COR-L47 (cell line): ENCODE results near the gene ASF1B.

Experiments
- DNase-seq: peaks from one replicate; lab custom pipeline; 2025; lab: John Stamatoyannopoulos, UW

Gene ASF1B

DNA sequence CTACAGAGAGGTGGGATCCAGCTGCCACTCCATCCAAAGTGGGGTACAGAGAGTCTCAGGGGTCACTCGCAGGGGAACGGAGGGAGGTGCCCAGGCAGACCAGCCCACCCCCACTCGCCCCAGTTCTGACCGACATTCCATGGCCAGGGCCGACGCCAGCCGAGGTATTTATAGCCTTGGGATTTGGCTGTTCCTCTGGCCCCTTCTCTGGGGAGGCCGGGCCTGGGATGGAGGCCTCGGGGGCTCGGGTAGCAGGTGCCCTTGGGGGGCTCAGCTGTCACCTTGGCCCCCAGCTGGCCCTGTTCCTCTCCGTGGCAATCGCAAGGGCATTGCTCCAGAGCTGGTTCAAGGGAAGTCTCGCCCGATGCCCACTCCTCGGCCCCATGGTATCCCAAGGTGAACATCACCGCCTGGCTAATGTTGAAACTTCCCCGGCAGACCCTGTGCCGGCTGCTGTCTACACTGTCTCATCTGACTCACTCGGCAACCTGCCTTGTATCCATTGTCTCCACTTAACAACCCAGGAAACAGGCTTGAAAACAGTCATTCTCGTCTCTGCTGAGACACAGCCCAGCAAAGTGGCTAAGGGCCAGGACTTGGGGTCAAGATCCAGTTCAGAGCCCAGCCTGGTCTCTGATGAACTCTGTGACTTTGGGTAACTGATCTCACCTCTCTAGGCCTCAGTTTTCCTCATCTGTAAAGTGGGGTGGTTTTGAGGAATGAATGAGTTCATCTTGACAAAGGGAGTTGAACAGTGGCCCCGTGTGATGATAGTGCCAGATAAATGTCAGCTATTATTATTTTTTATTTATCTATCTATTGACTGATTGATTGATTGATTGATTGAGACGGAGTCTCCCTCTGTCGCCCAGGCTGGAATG is 28.6 kb downstream of the ASF1B start:
- DNase-seq, result no peak

DNA sequence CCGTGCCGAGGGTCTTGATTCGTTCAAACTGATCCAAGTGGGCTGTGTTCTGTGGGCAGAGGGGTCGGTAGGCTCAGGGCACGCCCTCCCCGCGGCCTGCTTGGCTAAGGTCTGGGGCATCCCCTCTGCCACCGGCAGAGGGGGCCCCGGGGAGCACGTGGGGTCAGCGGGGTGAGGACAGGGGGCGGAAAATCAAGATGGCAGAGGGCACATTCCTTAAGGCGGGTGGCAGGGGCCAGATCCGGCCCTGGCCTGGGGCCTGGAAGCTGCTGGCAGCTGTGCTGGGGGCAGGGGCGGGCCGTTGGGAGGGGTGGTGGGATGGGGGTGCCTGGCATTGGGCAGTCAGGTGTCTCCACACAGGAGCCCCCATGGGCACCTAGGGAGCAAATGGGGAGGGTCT is 29.5 kb downstream of the ASF1B start:
- no peak for DNase-seq

DNA sequence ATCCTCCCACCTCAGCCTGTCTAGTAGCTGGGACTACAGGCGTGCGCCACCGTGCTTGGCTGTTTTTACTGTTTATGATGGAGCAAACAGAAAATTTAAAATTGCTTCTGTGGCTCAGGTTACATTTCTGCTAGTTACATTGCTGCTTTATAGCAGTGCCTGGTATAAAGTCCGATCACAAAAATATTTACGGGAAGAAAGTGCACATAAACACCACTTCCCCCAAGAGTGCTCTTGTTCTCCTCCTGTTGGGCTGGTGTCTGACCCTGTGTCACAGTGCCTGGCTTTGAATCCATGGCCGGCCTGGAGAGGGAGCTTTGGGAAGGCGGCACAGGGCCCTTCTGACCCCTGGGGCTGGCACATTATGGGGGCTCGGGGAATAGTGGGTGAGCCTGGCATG is 30.7 kb downstream of the ASF1B start:
- no peak for DNase-seq

DNA sequence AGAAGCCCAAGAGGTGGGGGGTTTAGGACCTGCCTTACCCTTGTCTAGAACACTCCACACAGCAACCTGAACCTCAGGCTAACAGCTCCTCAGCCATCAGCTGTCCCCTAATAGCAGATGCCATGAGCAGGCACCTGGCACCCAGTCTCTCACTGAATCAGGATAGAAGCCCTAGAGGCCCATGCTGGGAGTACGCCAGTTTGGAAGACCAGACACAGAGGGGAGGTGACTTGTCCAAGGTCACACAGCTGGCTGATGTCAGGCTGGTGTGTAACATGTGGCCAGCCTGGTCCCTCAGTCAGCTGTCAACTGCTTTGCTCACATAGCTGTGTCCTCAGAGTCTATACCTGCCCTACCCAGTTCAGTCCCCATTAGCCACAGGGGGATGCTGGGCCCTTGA is 33.1 kb downstream of the ASF1B start:
- DNase-seq, result no peak

DNA sequence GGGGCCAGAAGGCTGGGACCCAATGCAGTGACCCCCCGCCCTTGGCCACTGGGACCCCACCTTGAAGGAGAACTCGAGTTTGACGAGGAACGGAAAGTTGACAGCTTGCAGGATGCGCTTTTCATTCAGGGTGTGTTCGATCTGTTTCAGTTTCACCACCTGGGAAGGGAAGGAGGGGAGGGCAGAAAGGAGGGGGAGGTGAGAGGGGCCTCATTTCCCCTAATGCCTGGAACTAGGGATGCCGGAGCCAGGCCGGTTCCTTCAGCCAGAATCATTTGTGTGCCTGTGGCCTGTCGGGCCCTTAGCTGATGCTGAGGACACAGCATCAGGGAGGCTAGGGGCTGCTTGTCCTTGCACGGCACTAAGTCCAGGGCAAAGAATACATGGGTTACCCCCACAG is 33.6 kb downstream of the ASF1B start:
- DNase-seq, result no peak

DNA sequence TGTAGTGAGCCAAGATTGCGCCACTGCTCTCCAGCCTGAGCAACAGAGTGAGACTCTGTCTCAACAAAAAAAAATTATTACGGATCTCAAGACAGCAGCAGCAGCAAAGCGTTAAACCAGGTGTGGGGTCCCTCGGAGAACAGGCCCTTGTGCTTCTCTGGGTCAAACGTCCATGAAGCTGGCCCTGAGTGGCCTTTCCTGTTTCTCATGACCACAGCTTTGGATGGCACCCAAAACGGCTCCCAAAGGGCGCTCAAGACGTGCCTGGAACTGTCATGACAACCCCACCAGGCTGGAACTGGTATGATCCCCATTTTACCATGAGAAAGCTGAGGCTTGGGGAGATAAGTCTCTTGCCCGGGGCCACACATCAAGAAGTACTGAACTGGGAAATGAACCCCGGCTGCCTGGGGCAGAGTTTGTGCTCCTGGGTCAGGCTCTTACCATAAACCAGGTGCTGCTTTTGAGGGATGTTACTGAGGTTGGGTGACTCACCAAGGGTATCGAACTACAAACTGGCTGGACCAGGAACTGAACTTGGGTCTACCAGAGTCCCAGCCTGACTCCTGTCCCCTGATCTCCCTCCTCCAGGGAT is 34.2 kb downstream of the ASF1B start:
- no peak for DNase-seq

DNA sequence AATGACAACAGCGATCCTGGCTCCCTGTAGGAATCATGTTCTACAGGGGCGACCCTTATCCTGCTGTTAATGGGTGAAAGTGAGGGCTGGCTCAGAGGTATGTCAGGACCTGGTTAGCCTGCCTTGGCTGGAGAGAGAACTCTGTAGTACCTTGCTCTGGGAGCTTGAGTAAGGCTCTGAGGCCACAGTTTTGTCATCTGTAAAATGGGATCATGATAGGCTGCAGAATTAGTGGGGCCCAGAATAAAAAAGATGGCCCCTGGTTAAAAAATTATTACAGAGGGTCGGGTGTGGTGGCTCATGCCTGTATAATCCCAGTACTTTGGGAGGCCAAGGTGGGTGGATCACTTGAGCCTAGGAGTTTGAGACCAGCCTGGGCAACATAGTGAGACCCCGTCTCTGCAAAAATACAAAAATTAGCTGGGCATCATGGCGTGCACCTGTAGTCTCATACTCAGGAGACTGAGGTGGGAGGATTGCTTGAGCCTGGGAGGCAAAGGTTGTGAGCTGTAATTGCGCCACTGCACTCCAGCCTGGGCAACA is 35.3 kb downstream of the ASF1B start:
- DNase-seq, result no peak

DNA sequence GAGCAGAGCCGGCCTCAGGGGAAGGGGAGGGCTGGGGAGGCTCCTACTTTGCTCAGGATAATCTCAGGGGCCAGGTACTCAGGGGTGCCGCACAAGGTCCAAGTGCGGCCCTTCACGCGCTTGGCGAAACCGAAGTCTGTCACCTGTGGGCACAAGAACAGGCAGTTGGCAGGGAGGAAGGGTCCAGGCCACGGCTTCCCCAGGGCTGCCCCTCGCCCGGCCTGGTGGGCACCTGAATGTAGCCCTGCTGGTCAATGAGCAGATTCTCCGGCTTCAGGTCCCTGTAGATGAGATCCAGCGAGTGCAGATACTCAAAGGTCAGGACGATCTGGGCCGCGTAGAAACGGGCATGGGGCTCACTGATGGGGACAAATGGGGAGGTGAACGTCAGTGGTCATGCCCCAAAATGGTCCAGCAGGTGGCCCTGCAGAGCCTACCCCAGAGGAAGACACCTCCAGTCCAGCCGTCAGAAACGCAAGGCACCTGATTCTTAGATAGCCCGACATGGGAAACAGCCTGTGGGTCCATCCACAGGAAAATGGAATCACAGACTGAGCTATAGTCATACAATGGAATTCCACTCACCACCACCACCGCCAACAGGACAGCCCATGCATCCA is 38.7 kb downstream of the ASF1B start:
- no peak for DNase-seq

DNA sequence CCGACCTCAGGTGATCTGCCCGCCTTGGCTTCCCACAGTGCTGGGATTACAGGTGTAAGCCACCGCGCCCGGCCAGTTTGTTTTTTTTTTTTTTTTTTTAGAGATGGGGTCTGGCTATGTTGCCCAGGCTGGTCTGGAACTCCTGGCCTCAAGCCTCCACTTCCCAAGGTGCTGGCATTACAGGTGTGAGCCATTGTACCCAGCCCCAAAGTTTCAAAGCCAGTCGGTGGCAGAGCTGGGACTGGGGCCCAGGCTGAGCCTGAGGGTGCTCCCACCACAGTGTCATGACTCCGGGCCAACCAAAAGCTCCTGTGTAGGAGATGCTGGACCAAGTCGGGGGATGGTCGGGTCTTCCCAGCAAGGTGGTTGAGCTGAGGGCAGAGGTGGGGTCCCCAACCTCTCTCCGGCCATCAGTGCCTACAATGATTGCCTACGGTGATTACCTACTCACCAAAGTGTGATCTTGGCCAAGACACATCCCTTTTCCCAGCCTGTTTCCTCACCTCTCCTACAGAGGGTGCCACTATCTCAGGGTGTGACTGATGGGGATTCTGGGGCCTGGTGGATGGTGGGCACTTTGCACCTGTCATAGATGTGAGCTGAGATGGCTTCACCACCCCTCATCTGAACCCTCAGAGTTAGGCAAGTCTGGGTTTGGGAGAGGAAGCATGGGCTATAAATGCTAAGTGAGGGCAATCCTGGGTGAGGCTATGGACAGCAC is 40.0 kb downstream of the ASF1B start:
- no peak for DNase-seq

DNA sequence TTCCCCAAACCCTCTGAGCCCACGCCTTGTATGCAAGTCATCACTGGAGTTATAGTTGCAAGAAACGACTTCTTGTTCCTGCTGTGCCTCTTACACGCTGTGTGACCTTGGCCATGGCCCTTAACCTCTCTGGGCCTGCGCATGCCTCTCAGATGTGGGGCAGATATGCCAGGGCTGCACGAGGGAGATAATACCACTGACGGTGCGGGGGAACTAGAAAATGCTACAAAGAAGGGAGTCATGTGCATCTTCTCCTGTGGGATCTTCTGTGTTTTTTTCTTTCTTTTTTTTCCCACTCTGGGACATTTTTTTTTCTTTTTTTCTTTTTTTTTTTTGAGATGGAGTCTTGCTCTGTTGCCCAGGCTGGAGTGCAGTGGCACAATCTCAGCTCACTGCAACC is 41.5 kb downstream of the ASF1B start:
- no peak for DNase-seq

DNA sequence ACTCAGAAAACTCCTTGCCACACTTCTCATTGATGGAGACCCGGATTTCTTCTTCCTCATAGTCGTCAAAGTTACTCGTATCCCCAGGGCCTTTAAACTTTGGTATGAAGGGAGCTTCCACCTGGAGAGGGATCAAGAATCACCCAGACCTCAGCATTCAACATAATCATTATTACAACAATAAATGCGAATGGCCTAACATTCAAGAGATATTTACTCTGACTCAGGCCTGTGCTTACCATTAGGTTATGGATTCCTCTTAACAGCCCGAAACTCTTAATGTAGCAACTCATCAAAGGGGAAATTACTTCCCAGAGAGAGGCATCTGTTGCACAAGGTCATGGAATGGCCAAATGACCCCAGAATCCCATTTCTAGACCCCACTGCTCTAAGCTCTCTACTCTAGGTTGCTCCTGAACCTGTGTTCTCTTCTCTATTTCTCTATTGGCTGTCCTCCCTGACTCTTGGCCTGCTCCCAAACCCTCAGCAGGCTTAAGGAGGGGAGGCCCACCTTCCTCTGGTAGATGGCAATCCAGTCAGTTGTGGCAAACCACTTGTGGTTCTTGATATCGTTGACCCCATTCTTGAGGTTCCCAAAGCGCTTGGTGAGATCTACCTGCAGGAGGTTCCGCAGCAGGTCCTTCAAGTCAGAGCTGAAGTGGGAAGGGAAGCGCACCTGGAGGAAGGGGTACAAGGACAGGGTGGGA is 43.1 kb downstream of the ASF1B start:
- no peak for DNase-seq

DNA sequence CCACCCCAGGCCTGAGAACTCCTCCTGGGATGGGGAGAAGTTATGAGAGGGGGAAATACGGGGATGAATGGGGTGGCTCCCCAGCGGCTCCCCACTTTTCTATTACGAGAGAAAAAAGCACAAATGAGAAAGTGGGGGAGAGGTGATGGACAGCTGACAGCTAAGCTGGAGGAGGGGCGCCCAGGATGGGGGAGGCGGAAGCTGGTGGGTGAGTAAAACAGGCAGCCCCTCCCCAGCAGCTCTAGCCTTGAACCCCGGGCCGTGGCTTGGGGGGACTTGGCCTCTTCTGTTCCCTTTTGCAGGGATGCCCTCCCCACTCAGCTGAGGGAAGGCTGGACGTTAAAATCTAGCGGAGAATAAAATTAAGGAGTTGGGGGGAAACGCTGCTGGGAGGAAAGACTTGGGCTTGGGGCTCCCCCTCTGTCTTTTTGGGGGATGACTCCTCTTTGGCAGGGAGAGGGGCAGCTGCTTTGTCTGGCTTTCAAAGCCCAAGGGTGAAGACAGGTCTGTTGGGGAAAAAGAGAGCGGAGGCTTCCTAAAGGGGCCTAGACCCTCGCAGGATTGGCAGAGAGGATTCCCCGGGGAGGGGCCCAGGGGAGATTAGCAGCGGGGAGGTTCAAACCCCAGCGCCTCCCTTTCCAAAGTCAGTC is 44.5 kb downstream of the ASF1B start:
- DNase-seq, result no peak

DNA sequence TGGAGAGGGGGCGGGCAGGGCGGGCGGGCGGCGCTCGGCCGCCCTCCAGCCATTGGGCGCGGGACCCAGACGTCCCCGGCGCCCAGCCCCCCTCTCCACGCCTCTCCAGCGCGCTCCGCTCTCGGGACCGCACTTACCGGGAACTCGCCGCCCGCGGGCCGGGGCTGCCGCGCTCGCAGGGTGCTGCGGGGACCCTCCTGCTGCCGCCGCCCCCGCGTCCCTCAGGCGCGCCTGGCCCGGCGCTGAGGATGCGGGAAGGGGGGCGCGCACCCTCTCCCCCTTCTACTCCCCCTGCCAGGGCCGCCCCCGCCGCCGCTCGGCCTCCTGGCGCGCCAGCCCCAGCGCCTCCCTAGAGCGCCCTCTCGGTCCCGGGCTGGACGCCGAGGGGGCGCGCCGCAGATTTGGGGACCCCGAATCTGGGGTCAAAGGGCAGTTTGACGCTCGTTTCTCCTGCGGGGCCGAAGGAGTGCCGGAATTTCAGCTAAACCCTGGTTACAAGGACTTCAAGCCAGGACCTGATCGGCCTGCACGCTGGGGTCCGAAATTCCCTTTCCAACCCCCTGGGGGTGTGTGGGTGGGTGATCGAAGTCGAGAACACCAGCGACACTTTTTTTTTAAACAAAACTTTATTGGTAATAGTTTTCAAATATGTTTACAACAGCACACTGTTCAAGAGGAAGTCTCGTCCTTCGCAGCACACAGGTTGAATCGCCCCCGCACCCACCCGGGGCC is 45.1 kb downstream of the ASF1B start:
- peak; percentile 76 for DNase-seq

DNA sequence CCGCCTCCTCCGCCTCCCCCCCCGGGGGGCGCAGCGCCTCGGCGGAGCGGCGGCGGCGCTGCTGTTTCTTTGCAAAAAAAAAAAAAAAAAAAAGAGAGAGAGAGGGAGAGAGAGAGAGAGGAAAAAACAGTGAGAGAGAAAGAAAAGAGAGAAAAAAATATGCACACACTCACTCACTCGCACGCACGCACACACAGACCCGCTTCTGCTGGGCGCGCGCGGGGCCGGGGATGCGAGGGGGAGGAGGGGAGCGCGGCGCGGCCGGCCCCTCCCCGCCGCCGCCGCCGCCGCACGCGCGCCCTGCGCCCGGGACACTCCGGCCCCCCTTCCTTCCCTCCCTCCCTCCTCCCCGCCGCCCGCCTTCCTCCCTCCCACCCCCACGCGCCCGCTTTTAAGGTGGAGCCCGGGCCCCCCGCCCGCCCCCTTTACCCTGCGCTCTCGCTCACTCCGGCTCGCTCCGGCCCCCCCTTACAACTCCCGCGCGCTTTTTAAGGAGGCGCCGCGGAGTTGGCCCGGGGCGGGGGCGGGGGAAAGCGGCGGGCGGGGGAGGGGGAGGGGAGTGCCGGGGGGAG is 45.8 kb downstream of the ASF1B start, which contains the start of gene SAMD1:
Gene SAMD1 (minus strand): TSS at position 243 of the 572 bp plus-strand sequence.
- DNase-seq, result peak; percentile 83

DNA sequence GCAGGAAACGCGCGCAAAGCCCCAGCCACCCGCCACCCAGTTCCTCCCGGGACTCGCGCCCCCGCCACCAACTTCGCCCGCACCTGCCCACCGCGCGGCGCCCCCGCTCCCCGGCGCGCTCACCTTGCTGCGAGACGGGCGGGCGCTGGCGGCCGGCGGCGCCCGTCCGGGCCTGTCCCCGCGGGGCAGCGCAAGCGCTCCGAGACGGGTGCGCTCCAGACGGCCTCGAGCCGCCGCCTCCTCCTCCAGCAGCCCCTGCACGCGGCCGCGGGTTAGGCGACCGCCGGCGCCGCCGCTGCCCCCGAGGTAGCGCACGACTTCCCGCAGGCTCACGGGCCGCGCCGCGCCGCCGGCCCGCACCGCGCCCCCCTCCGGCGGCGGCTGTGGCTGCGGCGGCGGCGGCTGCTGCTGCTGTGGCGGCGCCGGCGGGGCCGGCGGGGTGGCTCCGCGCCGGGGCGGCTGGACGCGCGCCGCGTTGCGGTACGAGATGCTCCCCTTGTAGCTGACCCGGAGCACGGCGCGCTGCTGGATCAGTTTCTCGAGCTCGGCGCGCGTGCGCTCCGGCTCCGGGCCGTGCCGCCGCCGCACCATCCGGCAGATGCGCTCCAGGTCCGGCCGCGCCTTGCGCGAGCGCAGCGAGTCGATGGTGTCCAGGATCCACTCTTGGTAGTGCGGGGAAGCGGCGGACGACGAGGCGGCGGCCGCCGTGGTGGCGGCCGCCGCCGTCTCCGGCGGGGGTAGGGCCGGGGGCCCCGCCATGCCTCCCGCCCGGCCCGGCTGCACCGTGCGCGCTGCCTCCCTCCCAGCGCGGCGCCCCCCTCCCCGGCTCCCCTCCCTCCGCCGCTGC is 46.5 kb downstream of the ASF1B start:
- DNase-seq, result peak; percentile 37

DNA sequence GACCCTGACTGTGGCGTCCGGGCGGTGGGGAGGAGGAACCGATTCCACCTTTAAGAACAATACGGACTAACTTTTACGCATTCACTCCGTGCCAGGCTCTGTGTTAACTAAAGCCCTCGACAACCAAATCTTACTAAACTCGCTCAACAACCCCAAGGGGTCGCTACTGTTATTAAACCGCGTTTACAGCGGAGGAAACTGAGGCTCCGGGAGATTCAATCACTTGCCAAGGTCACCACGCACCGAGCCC is 47.1 kb downstream of the ASF1B start:
- no peak for DNase-seq

DNA sequence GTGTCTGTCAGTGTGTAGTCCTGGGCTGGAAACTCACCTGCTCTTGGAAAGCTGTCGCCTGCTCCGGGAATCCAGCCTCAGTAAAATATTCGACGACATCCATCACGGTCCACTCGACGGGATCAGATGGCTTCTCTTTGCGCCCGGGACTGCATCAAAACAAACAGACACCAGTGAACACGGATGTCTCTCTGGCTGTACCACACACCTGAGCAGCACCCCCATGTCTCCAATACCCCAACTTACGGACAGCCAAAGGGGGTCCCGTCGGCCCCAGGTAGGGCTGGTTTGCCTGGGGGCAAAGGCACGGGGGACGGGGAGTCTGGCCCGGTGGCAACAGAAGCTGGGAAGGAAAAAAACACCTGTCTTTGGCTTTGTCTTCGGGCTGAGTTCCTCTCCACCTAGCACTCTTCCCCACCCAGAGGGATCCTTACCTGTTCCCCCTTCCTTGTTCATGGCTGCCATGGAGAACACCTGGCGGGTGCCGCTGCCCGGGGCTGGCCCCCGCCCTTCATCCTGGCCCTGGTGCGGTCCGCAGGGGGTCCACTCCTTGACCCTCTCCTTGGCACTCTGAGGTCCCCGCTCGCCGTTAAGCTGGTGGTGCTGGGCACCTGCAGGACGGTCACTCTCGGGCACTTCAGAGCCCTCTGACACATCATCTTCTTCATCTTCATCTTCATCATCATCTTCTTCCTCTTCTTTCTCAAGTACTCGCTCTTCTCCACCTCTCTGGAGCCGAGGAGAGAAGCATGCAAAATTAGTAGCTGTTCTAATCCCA is 47.6 kb downstream of the ASF1B start:
- DNase-seq, result no peak

DNA sequence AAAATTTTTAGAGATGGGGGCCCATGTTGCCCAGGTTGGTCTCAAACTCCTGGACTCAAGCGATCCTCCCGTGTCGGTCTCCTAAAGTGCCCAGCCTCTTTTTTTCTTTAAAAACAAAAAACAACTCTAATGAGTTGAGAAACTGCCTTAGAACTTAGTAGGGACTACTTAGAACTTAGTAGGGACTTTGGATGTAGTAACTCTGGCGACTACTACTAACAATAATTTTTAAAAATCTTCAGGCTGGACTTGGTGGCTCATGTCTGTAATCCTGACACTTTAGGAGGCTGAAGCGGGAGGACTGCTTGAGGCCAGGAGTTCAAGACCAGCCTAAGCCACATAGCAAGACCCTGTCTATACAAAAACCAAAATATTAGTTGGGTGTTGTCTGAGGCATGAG is 50.3 kb downstream of the ASF1B start:
- DNase-seq, result no peak
